Uterus (tissue), 4 donors: ENCODE measurements around the gene OGA. TPM values are rescaled to one million over a fixed set of nuclear protein-coding genes. Genes with fewer than 3 reads are reported as not detected.

ENCODE experiments used
- DNase-seq, 2 donors: peaks; one replicate each; pipeline ENCODE4 v3.0.0-alpha.2; 2019 to 2020
- H3K27ac ChIP-seq, 2 donors: fragments of 200-600 bp; sonication (generic); 1 replicate in 1 of 2; 2 replicates in 1 of 2; pipeline ENCODE4 v1.5.1; 2016 to 2018
- H3K27me3 ChIP-seq, 2 donors: fragments of 200-600 bp; sonication (generic); one replicate each; pipeline ENCODE4 v1.5.1; 2018 to 2019; ENCODE audit warnings: control low read depth in 1 of 2
- H3K36me3 ChIP-seq, 2 donors: fragments of 200-600 bp; sonication (generic); one replicate each; pipeline ENCODE4 v1.5.1; 2019; ENCODE audit warnings: control low read depth in 1 of 2
- H3K4me1 ChIP-seq, 2 donors: fragments of 200-600 bp; sonication (generic); one replicate each; pipeline ENCODE4 v1.5.1; 2018 to 2019; ENCODE audit warnings: control low read depth in 1 of 2
- H3K4me3 ChIP-seq, 2 donors: fragments of 200-600 bp; sonication (generic); 1 replicate in 1 of 2; 2 replicates in 1 of 2; pipeline ENCODE4 v1.5.1; 2018 to 2019; ENCODE audit warnings: mild to moderate bottlenecking in 1 of 2
- H3K9me3 ChIP-seq, 2 donors: fragments of 200-600 bp; sonication (generic); one replicate each; pipeline ENCODE4 v1.5.1; 2019; ENCODE audit warnings: control low read depth in 1 of 2
- POLR2A ChIP-seq, 2 donors: fragments of 450-650 bp; IDR thresholded peaks; one replicate each; pipeline ENCODE4 v1.6.1; 2016; ENCODE audit warnings: antibody characterized with exemption in 2 of 2, mild to moderate bottlenecking in 1 of 2, moderate library complexity in 1 of 2
- intact Hi-C: fragments of 100-400 bp; cut with DNase I; formaldehyde crosslinking; loops from one replicate; pipeline ENCODE4 v1.15.1; 2023; ENCODE audit warnings: low total_unique reads
- total RNA-seq, 4 donors: library from RNA; depleted of rRNA in 3 of 4; stranded (reverse); fragments of >200 nt in 3 of 4; gene quantifications; one replicate each; pipeline versions ENCODE4 v1.1.0 to v1.2.4, GENCODE V29; 2014 to 2023
- TF ChIP-seq, protein P1 (sequence below), 4 experiments: fragments of 200-600 bp in 2 of 4; fragments of 450-650 bp in 2 of 4; sonication (generic) in 2 of 4; IDR thresholded peaks; one replicate each; pipeline ENCODE4 v1.5.1; 2016 to 2019; ENCODE audit warnings: antibody characterized with exemption in 4 of 4, mild to moderate bottlenecking in 2 of 4, moderate library complexity in 1 of 4
- donor health status: DM: yes; HTN: yes; CAD: no.

Gene OGA
- total RNA-seq, 4 donors from 2014 or later, result 63.5 to 181 (median 156) TPM

DNA sequence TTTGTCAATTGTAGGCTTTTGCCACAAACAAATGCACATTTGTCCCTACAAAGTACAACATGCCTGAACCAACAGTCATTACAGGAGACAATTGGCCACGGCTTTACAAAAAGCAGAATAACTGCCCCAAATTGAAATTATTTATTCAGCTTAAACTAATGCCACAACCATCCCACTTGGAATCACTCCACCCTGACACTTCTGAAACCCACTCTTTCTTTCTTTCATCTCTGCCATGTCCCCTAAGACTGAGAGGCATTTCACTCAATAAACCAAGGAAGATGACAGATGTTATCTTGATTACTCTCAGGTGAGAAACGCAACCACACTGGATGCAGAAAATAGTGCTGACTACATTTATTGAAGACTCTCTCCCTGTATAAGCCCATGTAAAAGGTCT lies 32.4 kb downstream of the OGA start:
- Histone ChIP-seq H3K4me3 (no peak overlapping the region), H3K4me1 (peaks cover 0 to under 1% of the 10 kb centered on the region in 2 donors), H3K27ac (no peak overlapping the region), H3K36me3 (no peaks in the 10 kb centered on the region), H3K27me3 (no peaks in the 10 kb centered on the region), H3K9me3 (no peaks in the 10 kb centered on the region)
- no peak for DNase-seq
- no peak for TF ChIP-seq POLR2A (IDR thresholded peaks at IDR 0.05)
- TF ChIP-seq, protein P1, sequence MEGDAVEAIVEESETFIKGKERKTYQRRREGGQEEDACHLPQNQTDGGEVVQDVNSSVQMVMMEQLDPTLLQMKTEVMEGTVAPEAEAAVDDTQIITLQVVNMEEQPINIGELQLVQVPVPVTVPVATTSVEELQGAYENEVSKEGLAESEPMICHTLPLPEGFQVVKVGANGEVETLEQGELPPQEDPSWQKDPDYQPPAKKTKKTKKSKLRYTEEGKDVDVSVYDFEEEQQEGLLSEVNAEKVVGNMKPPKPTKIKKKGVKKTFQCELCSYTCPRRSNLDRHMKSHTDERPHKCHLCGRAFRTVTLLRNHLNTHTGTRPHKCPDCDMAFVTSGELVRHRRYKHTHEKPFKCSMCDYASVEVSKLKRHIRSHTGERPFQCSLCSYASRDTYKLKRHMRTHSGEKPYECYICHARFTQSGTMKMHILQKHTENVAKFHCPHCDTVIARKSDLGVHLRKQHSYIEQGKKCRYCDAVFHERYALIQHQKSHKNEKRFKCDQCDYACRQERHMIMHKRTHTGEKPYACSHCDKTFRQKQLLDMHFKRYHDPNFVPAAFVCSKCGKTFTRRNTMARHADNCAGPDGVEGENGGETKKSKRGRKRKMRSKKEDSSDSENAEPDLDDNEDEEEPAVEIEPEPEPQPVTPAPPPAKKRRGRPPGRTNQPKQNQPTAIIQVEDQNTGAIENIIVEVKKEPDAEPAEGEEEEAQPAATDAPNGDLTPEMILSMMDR (IDR thresholded peaks at IDR 0.05), result no peak
- intact Hi-C loops, result no loop called here

DNA sequence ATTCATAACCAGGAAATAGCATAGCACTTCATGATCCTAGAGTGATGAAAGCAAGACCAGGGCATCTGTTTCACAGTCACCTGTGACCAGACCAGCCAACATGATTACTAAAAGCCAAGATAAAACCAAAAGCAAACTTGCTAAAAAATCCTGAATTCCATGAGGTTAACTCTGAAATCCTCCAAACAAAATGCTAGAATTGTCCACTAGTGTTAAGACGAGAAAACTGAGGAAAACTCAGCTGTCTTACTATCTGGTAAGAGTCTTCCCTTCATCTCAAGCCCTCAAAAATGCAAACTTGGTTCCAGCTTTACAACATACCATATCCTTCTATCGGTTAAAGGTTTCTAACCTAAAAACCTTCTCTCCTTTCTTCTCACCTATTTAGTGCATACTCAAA lies 33.7 kb downstream of the OGA start:
- intact Hi-C loops, result no loop called here
- H3K4me1 ChIP-seq, result peaks cover 0 to 12% of the 10 kb centered on the region in 2 donors
- no peak for DNase-seq
- no peak overlapping the region for H3K4me3 ChIP-seq
- H3K9me3 ChIP-seq, result no peaks in the 10 kb centered on the region
- H3K27ac ChIP-seq, result no peak overlapping the region
- TF ChIP-seq, protein P1 (IDR thresholded peaks at IDR 0.05), result no peak
- TF ChIP-seq POLR2A (IDR thresholded peaks at IDR 0.05), result no peak
- no peaks in the 10 kb centered on the region for H3K36me3 ChIP-seq
- peaks cover 0 to 3% of the 10 kb centered on the region in 2 donors for H3K27me3 ChIP-seq

DNA sequence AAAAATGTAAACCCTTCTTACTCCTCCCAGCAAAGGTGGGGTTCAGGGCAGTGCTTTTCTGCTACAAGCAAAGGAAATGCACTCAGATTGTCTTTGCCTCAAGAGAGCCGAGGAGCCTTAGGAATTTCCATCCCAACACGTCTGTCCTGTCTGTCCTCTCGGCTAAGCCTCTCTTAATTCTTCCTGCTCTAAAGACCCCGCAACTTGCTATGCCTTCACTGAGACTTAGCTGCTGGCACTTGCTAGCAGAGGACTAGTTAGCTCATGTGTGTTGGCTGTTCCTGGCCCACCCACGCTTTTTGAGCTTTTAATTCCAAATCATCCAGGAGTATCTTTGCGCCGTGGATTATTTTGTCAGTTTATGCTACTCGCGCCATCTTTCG lies 34.5 kb downstream of the OGA start:
- TF ChIP-seq, protein P1 (IDR thresholded peaks at IDR 0.05), result no peak
- TF ChIP-seq POLR2A (IDR thresholded peaks at IDR 0.05), result no peak
- intact Hi-C loops, result no loop called here
- DNase-seq, result no peak
- no peaks in the 10 kb centered on the region for H3K9me3 ChIP-seq
- peaks cover 0 to 18% of the 10 kb centered on the region in 2 donors for H3K4me1 ChIP-seq
- no peaks in the 10 kb centered on the region for H3K36me3 ChIP-seq
- peaks cover 0 to 4% of the 10 kb centered on the region in 2 donors for H3K27me3 ChIP-seq
- peak overlapping the region; percentile 55 to 70 for H3K4me3 ChIP-seq
- peak overlapping the region; percentile 38 to 47 for H3K27ac ChIP-seq

DNA sequence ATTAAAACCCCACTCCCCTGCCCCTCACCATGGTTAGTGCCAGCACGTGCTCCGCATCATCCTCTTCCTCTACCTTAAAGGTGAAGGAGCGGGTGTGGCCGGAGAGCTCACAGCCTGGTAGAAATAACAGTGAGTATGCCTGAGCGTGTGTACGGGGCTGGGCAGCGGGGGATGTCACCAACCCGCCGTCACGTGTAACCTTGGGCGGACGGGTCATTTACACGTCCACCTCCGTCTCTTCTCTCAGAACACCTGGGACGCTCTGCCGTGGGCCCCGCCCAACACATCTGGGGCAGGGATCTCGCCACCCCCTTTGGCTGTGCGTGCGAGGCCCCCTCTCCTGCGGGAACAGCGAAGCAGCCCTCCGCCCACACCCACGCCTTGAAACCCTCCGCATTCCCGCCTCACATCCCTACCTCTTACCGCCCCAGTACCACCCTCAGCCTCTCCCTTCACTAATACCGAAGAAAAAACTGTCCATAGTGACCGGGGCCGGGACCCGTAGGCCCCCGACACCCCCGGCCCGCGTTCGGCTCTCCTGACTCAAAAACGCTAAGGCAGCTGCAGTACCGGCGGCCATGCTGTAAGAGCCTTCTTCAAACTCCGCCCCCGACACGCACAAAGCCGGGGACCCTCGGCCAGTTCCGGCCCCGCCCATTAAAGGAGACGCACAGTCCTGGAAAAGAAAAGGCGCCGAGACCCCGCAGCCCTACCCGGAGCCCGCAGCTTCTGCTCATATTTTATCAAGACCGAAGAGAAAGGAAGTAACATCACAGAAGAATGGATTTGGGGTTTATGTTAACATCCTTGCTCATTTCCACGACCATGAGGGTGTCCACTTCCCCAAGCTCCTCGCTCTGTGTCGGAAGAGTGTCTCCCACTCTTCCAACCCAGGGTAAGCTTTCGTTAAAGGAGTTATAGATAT lies 35.2 kb downstream of the OGA start, which contains the start of gene NPM3:
Gene NPM3 (minus strand): TSS at position 636 of the 925 bp plus-strand sequence. CDS start 56 bp downstream, at position 580.
- Histone ChIP-seq H3K4me3 (peak within 1 kb of the TSS; percentile 55 to 70), H3K27ac (peak within 1 kb of the TSS; percentile 38 to 47), H3K27me3 (peaks cover 0 to 4% of the 10 kb centered on the region in 2 donors), H3K9me3 (no peaks in the 10 kb centered on the region), H3K4me1 (peaks cover 0 to 18% of the 10 kb centered on the region in 2 donors), H3K36me3 (no peaks in the 10 kb centered on the region)
- peak; percentile 77 to 78 for DNase-seq
- TF ChIP-seq, protein P1 (IDR thresholded peaks at IDR 0.05), result no peak
- peak in 1 of 2 donors; percentile 14 for TF ChIP-seq POLR2A (IDR thresholded peaks at IDR 0.05)
- intact Hi-C loops, result no loop called here
